GM13976 (cell line): ENCODE data around the gene BRD1.
"Not testable (repeated sequence)": the region's sequence is repeated elsewhere in the genome, so short reads cannot be mapped to it uniquely, and the experiment has no call there.

Experiments
- DNase-seq: peaks from one replicate; pipeline ENCODE4 v3.0.0; 2012; ENCODE audit warnings: low spot score
- CTCF ChIP-seq: IDR thresholded peaks from 2 replicates; pipeline ENCODE4 v1.5.1; 2012; ENCODE audit warnings: borderline replicate concordance, mild to moderate bottlenecking; ENCODE audit not compliant: insufficient read depth; ENCODE audit errors: extremely low read depth, missing control alignments, control extremely low read depth
- in situ Hi-C: fragments of 300-500 bp; cut with MboI; formaldehyde crosslinking; loops from one replicate; pipeline ENCODE4 v1.12.0; 2022; ENCODE audit warnings: low sequenced_read_pairs, mixed read lengths, inconsistent platforms; ENCODE audit not compliant: unreplicated experiment

Gene BRD1

GRCh38 chr22:49764127-49764581 lies 63.5 kb downstream of the BRD1 start:
- in situ Hi-C loops = loop anchor here (25.0 kb wide), 1 partner anchor 273 kb away; no protein-coding TSS in a partner anchor
- TF ChIP-seq CTCF = no peak
- DNase-seq = no peak

GRCh38 chr22:49763696-49764095 lies 64.0 kb downstream of the BRD1 start:
- no peak for TF ChIP-seq CTCF
- no peak for DNase-seq
- in situ Hi-C loops = loop anchor here (25.0 kb wide), 1 partner anchor 274 kb away; no protein-coding TSS in a partner anchor

GRCh38 chr22:49763138-49763537 lies 64.5 kb downstream of the BRD1 start:
- no peak for DNase-seq
- TF ChIP-seq CTCF = no peak
- in situ Hi-C loops = loop anchor here (25.0 kb wide), 1 partner anchor 274 kb away; no protein-coding TSS in a partner anchor

- in situ Hi-C loops = loop anchor here (25.0 kb wide), 1 partner anchor 275 kb away; no protein-coding TSS in a partner anchor
- DNase-seq = not testable (repeated sequence)
Observed at GRCh38 chr22:49762571-49762970, 65.1 kb downstream of the BRD1 start.

GRCh38 chr22:49761836-49762235 lies 65.8 kb downstream of the BRD1 start:
- no peak for DNase-seq
- in situ Hi-C loops = loop anchor here (25.0 kb wide), 1 partner anchor 275 kb away; no protein-coding TSS in a partner anchor
- TF ChIP-seq CTCF = no peak

- DNase-seq = no peak
- no peak for TF ChIP-seq CTCF
- in situ Hi-C loops = loop anchor here (25.0 kb wide), 1 partner anchor 276 kb away; no protein-coding TSS in a partner anchor
Observed at GRCh38 chr22:49760630-49761571, 66.8 kb downstream of the BRD1 start.

- TF ChIP-seq CTCF = no peak
- no peak for DNase-seq
- in situ Hi-C loops = loop anchor here (25.0 kb wide), 1 partner anchor 277 kb away; no protein-coding TSS in a partner anchor
Observed at GRCh38 chr22:49760280-49760629, 67.4 kb downstream of the BRD1 start.
